CD14-positive monocyte (primary cell): Measurements from ENCODE around the gene SCART1. TPM values are rescaled to one million over a fixed set of nuclear protein-coding genes. Genes with fewer than 3 reads are reported as not detected.

ENCODE experiments used
- DNase-seq, 3 donors: peaks; one replicate each; pipeline ENCODE4 v3.0.0-alpha.2; 2011 to 2022
- H2AFZ ChIP-seq: 2 replicates; pipeline ENCODE4 v1.6.0; 2012; ENCODE audit warnings: mild to moderate bottlenecking, low read depth, low read length, inconsistent platforms; ENCODE audit not compliant: insufficient read depth, poor library complexity, severe bottlenecking
- H3K27ac ChIP-seq, 2 donors: 1 replicate in 1 of 2; 2 replicates in 1 of 2; pipeline ENCODE4 v1.5.1; 2012 to 2013; ENCODE audit warnings: low read length in 2 of 2, control low read depth in 1 of 2, inconsistent platforms in 1 of 2, low read depth in 1 of 2, mild to moderate bottlenecking in 1 of 2
- H3K27me3 ChIP-seq, 2 donors: one replicate each; pipeline versions ENCODE4 v1.6.0 to v1.6.1; 2011 to 2013; ENCODE audit warnings: low read length in 2 of 2; ENCODE audit not compliant: control insufficient read depth in 2 of 2, insufficient read depth in 2 of 2
- H3K36me3 ChIP-seq, 2 donors: replicated peaks in 1 of 2; 1 replicate in 1 of 2; 2 replicates in 1 of 2; pipeline versions ENCODE4 v1.5.1 to v1.6.1; 2012 to 2013; ENCODE audit warnings: low read length in 2 of 2, control low read depth in 1 of 2, inconsistent platforms in 1 of 2, mild to moderate bottlenecking in 1 of 2; ENCODE audit not compliant: insufficient read depth in 2 of 2, control insufficient read depth in 1 of 2
- H3K4me1 ChIP-seq, 2 donors: 1 replicate in 1 of 2; 2 replicates in 1 of 2; pipeline versions ENCODE4 v1.5.1 to v1.6.1; 2012 to 2013; ENCODE audit warnings: low read length in 2 of 2, control low read depth in 1 of 2, inconsistent platforms in 1 of 2, mild to moderate bottlenecking in 1 of 2, moderate library complexity in 1 of 2; ENCODE audit not compliant: insufficient read depth in 2 of 2, control insufficient read depth in 1 of 2
- H3K4me2 ChIP-seq: replicated peaks from 2 replicates; pipeline ENCODE3; 2012; ENCODE audit warnings: low read length, moderate library complexity, mild to moderate bottlenecking; ENCODE audit not compliant: poor library complexity, severe bottlenecking; ENCODE audit errors: extremely low read depth
- H3K4me3 ChIP-seq, 3 experiments: fragments of 200-600 bp in 1 of 3; sonication (generic) in 1 of 3; replicated peaks in 1 of 3; 1 replicate in 2 of 3; 2 replicates in 1 of 3; pipeline ENCODE4 v1.5.1; 2011 to 2013; ENCODE audit warnings: low read length in 3 of 3, mild to moderate bottlenecking in 3 of 3, control low read depth in 2 of 3, low read depth in 2 of 3, inconsistent platforms in 1 of 3, moderate library complexity in 1 of 3
- H3K79me2 ChIP-seq: 2 replicates; pipeline ENCODE4 v1.6.0; 2012; ENCODE audit warnings: mild to moderate bottlenecking, control low read depth, inconsistent platforms, low read length, moderate library complexity; ENCODE audit not compliant: insufficient read depth
- H3K9ac ChIP-seq: 2 replicates; pipeline ENCODE4 v1.6.0; 2017; ENCODE audit warnings: low read length, mild to moderate bottlenecking; ENCODE audit not compliant: insufficient read depth, poor library complexity, severe bottlenecking
- H3K9me3 ChIP-seq, 2 donors: replicated peaks in 1 of 2; 1 replicate in 1 of 2; 2 replicates in 1 of 2; pipeline versions ENCODE4 v1.5.1 to v1.6.1; 2012 to 2013; ENCODE audit warnings: low read length in 2 of 2, control low read depth in 1 of 2; ENCODE audit not compliant: control insufficient read depth in 1 of 2, insufficient read depth in 1 of 2
- H4K20me1 ChIP-seq: 2 replicates; pipeline ENCODE4 v1.6.0; 2012; ENCODE audit warnings: mild to moderate bottlenecking, low read length, control low read depth, moderate library complexity; ENCODE audit not compliant: insufficient read depth
- H3K27ac Mint-ChIP-seq, 7 donors: one replicate each; pipeline ENCODE4 v1.8.0; 2020; ENCODE audit warnings: mild to moderate bottlenecking in 7 of 7, mixed read lengths in 7 of 7, moderate library complexity in 6 of 7, inconsistent platforms in 2 of 7
- H3K27me3 Mint-ChIP-seq, 3 donors: one replicate each; pipeline ENCODE4 v1.8.0; 2021 to 2022; ENCODE audit warnings: low read depth in 3 of 3, mild to moderate bottlenecking in 3 of 3, mixed read lengths in 3 of 3, moderate library complexity in 3 of 3, inconsistent platforms in 1 of 3
- H3K36me3 Mint-ChIP-seq, 2 donors: one replicate each; pipeline ENCODE4 v1.8.0; 2020; ENCODE audit warnings: mixed read lengths in 2 of 2, inconsistent platforms in 1 of 2, mild to moderate bottlenecking in 1 of 2
- H3K4me1 Mint-ChIP-seq: one replicate; pipeline ENCODE4 v1.8.0; 2020; ENCODE audit warnings: mild to moderate bottlenecking, mixed read lengths
- H3K4me3 Mint-ChIP-seq, 2 donors: one replicate each; pipeline ENCODE4 v1.8.0; 2020; ENCODE audit warnings: mild to moderate bottlenecking in 2 of 2, mixed read lengths in 2 of 2, moderate library complexity in 1 of 2
- H3K9me3 Mint-ChIP-seq, 7 donors: one replicate each; pipeline ENCODE4 v1.8.0; 2020 to 2022; ENCODE audit warnings: mixed read lengths in 7 of 7, mild to moderate bottlenecking in 6 of 7, moderate library complexity in 6 of 7, inconsistent platforms in 2 of 7
- WGBS: methylation state at CpG from one replicate; pipeline ENCODE4 v1.1.5; 2013; ENCODE audit warnings: missing lambda C conversion rate; ENCODE audit not compliant: insufficient coverage; 5-methylcytosine and 5-hydroxymethylcytosine counted together
- intact Hi-C, 2 donors: fragments of 100-400 bp; cut with micrococcal nuclease; formaldehyde crosslinking; loops; one replicate each; pipeline versions ENCODE4 v1.15.0 to v1.15.1; 2023
- polyA plus RNA-seq, 3 donors: library from polyadenylated mRNA; depleted of rRNA in 1 of 3; unstranded in 2 of 3; stranded (reverse) in 1 of 3; fragments of 300-500 nt in 2 of 3; fragments of >200 nt in 1 of 3; fragmentation: Illumina TruSeq in 2 of 3; gene quantifications; 1 replicate in 2 of 3; 2 replicates in 1 of 3; pipeline ENCODE4 v1.2.3, GENCODE V29; 2012 to 2021
- TF ChIP-seq, protein P1 (sequence below): fragments of 200-600 bp; IDR thresholded peaks from one replicate; pipeline ENCODE4 v1.8.0; 2022; ENCODE audit warnings: antibody characterized with exemption, mild to moderate bottlenecking

SCART1 gene
- polyA plus RNA-seq, 3 donors, result 1.1 TPM; not detected in 2

DNA sequence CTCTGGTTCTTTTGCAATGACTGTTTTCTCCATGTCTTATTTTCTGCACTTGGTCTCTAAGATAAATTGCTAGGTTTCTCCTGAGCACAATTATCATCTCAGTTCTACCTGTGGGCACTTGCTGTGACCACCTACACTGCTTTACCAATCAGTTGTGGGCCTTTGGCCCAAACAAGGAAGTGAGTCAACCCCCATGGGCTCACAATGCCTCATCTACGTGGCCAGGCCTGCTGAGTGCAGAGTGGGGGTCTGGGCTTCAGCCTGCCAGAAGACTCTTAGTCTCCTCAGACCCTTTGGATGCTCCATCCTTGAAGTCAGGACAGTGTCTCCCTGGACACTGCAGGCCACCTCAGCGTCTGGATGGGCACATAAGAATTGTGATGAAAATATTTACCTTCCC lies 20.3 kb downstream of the SCART1 start:
- Histone ChIP-seq H3K79me2 (no peaks in the 10 kb centered on the region), H3K4me3 (no peak overlapping the region), H3K36me3 (no peaks in the 10 kb centered on the region), H3K4me1 (no peaks in the 10 kb centered on the region), H3K27ac (no peak overlapping the region), H2AFZ (no peak overlapping the region), H3K9ac (no peak overlapping the region), H4K20me1 (no peaks in the 10 kb centered on the region), H3K27me3 (no peaks in the 10 kb centered on the region), H3K9me3 (peaks cover 0 to 3% of the 10 kb centered on the region in 2 donors), H3K4me2 (no peak overlapping the region)
- no peaks in the 10 kb centered on the region for H3K4me1 Mint-ChIP-seq
- peaks cover 0 to 7% (median 3%) of the 10 kb centered on the region in 7 donors for H3K9me3 Mint-ChIP-seq
- intact Hi-C loops, result no loop called here
- no peak overlapping the region for H3K27ac Mint-ChIP-seq
- WGBS, result 83% methylated on average over 1 of the region's 2 CpGs
- peaks cover 3 to 7% (median 3%) of the 10 kb centered on the region in 3 donors for H3K27me3 Mint-ChIP-seq
- no peaks in the 10 kb centered on the region for H3K36me3 Mint-ChIP-seq
- TF ChIP-seq, protein P1, sequence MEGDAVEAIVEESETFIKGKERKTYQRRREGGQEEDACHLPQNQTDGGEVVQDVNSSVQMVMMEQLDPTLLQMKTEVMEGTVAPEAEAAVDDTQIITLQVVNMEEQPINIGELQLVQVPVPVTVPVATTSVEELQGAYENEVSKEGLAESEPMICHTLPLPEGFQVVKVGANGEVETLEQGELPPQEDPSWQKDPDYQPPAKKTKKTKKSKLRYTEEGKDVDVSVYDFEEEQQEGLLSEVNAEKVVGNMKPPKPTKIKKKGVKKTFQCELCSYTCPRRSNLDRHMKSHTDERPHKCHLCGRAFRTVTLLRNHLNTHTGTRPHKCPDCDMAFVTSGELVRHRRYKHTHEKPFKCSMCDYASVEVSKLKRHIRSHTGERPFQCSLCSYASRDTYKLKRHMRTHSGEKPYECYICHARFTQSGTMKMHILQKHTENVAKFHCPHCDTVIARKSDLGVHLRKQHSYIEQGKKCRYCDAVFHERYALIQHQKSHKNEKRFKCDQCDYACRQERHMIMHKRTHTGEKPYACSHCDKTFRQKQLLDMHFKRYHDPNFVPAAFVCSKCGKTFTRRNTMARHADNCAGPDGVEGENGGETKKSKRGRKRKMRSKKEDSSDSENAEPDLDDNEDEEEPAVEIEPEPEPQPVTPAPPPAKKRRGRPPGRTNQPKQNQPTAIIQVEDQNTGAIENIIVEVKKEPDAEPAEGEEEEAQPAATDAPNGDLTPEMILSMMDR, result no peak
- DNase-seq, result no peak
- no peak overlapping the region for H3K4me3 Mint-ChIP-seq

DNA sequence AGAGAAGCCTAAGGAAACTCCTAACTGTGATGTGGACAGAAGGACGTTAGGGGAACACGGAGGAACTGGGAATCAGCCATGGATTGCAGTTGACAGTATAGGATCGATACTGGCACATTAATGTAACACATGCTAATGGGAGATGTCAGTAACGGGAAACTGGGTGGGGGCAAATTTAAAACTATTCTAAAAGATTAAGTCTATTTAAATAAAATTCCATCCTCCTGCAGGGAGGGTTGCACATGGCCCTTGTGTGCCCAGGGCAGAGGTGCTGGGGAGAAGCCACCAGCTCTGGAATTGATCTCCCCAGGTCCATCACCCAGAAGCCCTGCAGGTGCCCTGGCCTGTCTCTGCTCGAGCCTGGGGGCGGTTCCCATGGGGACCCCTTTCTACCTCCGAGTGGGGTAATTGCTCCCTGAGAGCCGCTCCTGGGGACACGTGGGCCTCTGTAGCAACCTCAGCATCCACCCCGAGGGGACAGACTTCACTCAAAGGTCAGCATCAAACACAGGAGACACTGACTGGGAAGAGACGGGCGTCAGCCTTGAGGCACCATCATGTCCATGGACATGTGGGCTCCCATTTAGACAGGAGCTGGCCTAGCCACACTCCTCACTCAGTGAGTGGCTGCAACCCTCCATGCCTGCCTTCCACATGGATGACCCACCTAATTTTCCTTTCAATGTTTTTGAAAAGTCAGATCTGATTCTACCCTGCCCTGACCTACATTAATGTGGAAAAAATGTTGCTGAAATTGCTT lies 21.1 kb downstream of the SCART1 start:
- H3K9ac ChIP-seq, result no peak overlapping the region
- Mint-ChIP-seq H3K4me3 (no peak overlapping the region), H3K36me3 (no peaks in the 10 kb centered on the region), H3K4me1 (no peaks in the 10 kb centered on the region), H3K27me3 (peaks cover 1 to 7% (median 3%) of the 10 kb centered on the region in 3 donors), H3K27ac (no peak overlapping the region), H3K9me3 (peaks cover 0 to 5% (median 0%) of the 10 kb centered on the region in 7 donors)
- H3K36me3 ChIP-seq, result no peaks in the 10 kb centered on the region
- intact Hi-C loops, result no loop called here
- H4K20me1 ChIP-seq, result no peaks in the 10 kb centered on the region
- no peaks in the 10 kb centered on the region for H3K27me3 ChIP-seq
- TF ChIP-seq, protein P1, result no peak
- H3K9me3 ChIP-seq, result peaks cover 0 to 3% of the 10 kb centered on the region in 2 donors
- no peaks in the 10 kb centered on the region for H3K4me1 ChIP-seq
- H3K27ac ChIP-seq, result no peak overlapping the region
- WGBS, result 95% methylated on average over 10 of the region's 12 CpGs
- H2AFZ ChIP-seq, result no peak overlapping the region
- no peak overlapping the region for H3K4me3 ChIP-seq
- H3K79me2 ChIP-seq, result no peaks in the 10 kb centered on the region
- DNase-seq, result no peak
- H3K4me2 ChIP-seq, result no peak overlapping the region
